Measurements from ENCODE around the gene NXT1. TPM values are rescaled to one million over a fixed set of nuclear protein-coding genes. Genes with fewer than 3 reads are reported as not detected.

The NXT1 gene
- total and polyA plus RNA-seq, 2 experiments from 2014 or later = 30.2 to 34.4 TPM

GRCh38 chr20:23390091-23390774 lies 39.6 kb downstream of the NXT1 start:
- Histone ChIP-seq H3F3A (replicated peaks; ENCODE audit: low read depth) (no peaks in the 10 kb centered on the region), H2AFZ (no peak overlapping the region), H3K4me2 (no peak overlapping the region), H3K4me1 (ENCODE audit: insufficient read depth) (peaks cover 19% of the 10 kb centered on the region), H3K36me3 (ENCODE audit: insufficient read depth) (peaks cover 8% of the 10 kb centered on the region; the same call in 1 of the 2 replicates), H3K27ac (ENCODE audit: low read depth) (no peak overlapping the region), H3K9me2 (ENCODE audit: insufficient read depth) (no peaks in the 10 kb centered on the region), H3K4me3 (no peak overlapping the region), H4K20me1 (replicated peaks; ENCODE audit: insufficient read depth) (0 out of 2 replicates have a peak, but pooled peaks cover 3% of the 10 kb centered on the region), H3K27me3 (ENCODE audit: insufficient read depth) (no peaks in the 10 kb centered on the region), H3K79me2 (replicated peaks; ENCODE audit: insufficient read depth) (peaks cover 50% of the 10 kb centered on the region)
- Mint-ChIP-seq H3K36me3 (ENCODE audit: low read depth) (peaks cover 72% of the 10 kb centered on the region), H3K27ac (peak overlapping the region; percentile 86; the same call in 1 of the 2 replicates), H3K27me3 (ENCODE audit: insufficient read depth, low read depth, poor library complexity) (peaks cover 2% of the 10 kb centered on the region), H3K4me1 (peaks cover 35% of the 10 kb centered on the region), H3K4me3 (no peak overlapping the region), H3K9me3 (no peaks in the 10 kb centered on the region)
- TF ChIP-seq STAT1 (IDR thresholded peaks at IDR 0.05; ENCODE audit: unreplicated experiment) (no peak), CREB1 (CRISPR knock-in tag; IDR thresholded peaks at IDR 0.05; ENCODE audit: low read depth) (no peak), JUNB (IDR thresholded peaks at IDR 0.05; ENCODE audit: unreplicated experiment) (no peak), EZH2 (IDR thresholded peaks at IDR 0.05; ENCODE audit: low read depth, unreplicated experiment) (no peak), NANOG (IDR thresholded peaks at IDR 0.05; ENCODE audit: borderline replicate concordance) (no peak), ETS1 (IDR thresholded peaks at IDR 0.05) (no peak), ZNF462 (CRISPR knock-in tag; IDR thresholded peaks at IDR 0.05) (no peak), ZNF331 (CRISPR knock-in tag; IDR thresholded peaks at IDR 0.05; ENCODE audit: low read depth) (no peak), ZNF114 (CRISPR knock-in tag; IDR thresholded peaks at IDR 0.05) (no peak), EZH2phosphoT487 (IDR thresholded peaks at IDR 0.05; ENCODE audit: unreplicated experiment) (no peak), POLR2AphosphoS5 (IDR thresholded peaks at IDR 0.05; ENCODE audit: low read depth) (no peak), CTCF (conservative IDR thresholded peaks at IDR 0.05; ENCODE audit: low read depth in 2 of 2) (no peak), REST (IDR thresholded peaks at IDR 0.05; ENCODE audit: unreplicated experiment) (no peak)
- ATAC-seq = no peak
- no peak for DNase-seq (ENCODE audit: low spot score)

Measured in GM23338 (cell line).